PC-9 (cell line): ENCODE measurements around the gene RALBP1.

Experiments used
- CTCF ChIP-seq: fragments of 200-600 bp; sonication (generic); conservative IDR thresholded peaks from 2 replicates; pipeline ENCODE4 v1.6.1; 2017; ENCODE audit warnings: mixed run types, antibody characterized with exemption, mild to moderate bottlenecking, moderate library complexity
- EZH2 ChIP-seq: fragments of 200-600 bp; sonication (generic); IDR thresholded peaks from 2 replicates; pipeline ENCODE4 v1.8.0; 2017; ENCODE audit warnings: antibody characterized with exemption, low read depth

DNA sequence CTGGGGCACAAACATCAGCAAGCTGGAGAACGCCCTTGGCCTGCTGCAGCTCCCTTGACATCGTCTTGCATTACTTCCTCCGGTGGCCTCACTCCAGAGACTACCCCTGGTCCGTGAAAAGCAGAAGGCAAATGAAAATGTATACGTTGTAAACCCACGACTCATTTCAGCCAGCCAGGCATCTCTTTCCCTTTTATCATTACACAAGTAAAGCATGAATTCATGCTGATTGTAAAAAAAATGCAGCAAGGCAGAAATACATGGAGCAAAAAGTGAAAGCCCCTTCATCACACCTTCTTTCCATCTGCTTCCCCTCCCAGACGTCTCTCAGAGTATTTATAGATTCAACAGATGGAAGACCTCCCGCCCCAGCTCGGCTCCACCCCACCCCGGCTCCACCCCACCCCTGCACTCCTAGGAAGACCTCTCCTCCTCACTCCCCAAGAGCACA lies 41.6 kb upstream of the RALBP1 start:
- TF ChIP-seq EZH2 (no peak), CTCF (no peak)
